ENCODE data around the gene NRL. TPM values are rescaled to one million over a fixed set of nuclear protein-coding genes. Genes with fewer than 3 reads are reported as not detected.
A peak's percentile ranks its signal among the peaks of the same experiment; 100 is the strongest.

NRL gene
- total RNA-seq, 1 donor from 2014 or later: 1.8 TPM

DNA sequence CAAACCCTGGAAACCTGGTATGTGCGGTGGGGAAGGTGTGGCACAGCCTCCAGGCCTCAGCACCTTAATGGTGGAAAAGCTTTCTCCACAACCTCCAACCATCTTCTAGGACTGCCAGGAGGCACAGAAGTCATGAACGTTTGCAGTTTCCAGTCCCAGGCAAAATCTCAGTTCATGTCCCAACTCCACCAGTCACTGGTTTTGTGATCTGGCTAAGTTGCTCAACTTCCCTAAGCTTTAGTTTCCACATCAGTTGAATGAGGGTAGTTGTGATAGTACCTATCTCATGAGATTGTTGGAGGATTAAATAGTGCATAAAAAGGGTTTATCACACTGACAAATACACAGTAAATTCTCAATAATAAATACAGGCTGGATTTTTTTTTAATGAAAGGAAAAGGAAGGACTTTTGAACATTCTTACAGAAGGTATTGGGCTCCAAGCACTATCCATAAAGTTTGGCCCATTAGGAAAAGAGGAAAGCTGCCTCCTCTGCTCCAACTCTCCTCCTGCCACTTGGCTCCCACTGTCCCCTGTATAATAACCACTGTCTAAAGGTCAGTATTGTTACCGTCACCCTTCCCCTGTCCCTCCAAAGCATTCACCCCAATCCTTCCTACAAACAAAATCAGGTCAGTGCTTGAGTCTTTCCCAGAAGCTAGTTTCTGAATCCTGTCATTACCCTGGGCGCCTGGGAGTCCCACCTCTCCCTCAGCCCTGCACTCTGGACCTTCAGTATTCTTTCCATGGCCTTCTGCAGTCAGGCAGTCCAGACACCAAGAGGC, 14.4 kb downstream of the NRL start:
- H3K27me3 Mint-ChIP-seq: no peaks in the 10 kb centered on the region
- H3K27ac Mint-ChIP-seq: no peak overlapping the region
- TF ChIP-seq, protein P1, sequence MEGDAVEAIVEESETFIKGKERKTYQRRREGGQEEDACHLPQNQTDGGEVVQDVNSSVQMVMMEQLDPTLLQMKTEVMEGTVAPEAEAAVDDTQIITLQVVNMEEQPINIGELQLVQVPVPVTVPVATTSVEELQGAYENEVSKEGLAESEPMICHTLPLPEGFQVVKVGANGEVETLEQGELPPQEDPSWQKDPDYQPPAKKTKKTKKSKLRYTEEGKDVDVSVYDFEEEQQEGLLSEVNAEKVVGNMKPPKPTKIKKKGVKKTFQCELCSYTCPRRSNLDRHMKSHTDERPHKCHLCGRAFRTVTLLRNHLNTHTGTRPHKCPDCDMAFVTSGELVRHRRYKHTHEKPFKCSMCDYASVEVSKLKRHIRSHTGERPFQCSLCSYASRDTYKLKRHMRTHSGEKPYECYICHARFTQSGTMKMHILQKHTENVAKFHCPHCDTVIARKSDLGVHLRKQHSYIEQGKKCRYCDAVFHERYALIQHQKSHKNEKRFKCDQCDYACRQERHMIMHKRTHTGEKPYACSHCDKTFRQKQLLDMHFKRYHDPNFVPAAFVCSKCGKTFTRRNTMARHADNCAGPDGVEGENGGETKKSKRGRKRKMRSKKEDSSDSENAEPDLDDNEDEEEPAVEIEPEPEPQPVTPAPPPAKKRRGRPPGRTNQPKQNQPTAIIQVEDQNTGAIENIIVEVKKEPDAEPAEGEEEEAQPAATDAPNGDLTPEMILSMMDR (conservative IDR thresholded peaks at IDR 0.05): no peak
- no peak overlapping the region for H3K4me3 Mint-ChIP-seq
- no peaks in the 10 kb centered on the region for H3K9me3 Mint-ChIP-seq
- peaks cover 8% of the 10 kb centered on the region for H3K4me1 Mint-ChIP-seq (ENCODE audit: unreplicated experiment)
- peaks cover 11% of the 10 kb centered on the region for H3K36me3 Mint-ChIP-seq
- DNase-seq (ENCODE audit: extremely low spot score, unreplicated experiment): no peak

GRCh38 chr14:24098927-24099813, 15.6 kb downstream of the NRL start:
- TF ChIP-seq, protein P1 (conservative IDR thresholded peaks at IDR 0.05): no peak
- no peak overlapping the region for H3K4me3 Mint-ChIP-seq
- H3K4me1 Mint-ChIP-seq (ENCODE audit: unreplicated experiment): peaks cover 14% of the 10 kb centered on the region
- H3K9me3 Mint-ChIP-seq: no peaks in the 10 kb centered on the region
- DNase-seq (ENCODE audit: extremely low spot score, unreplicated experiment): no peak
- no peak overlapping the region for H3K27ac Mint-ChIP-seq
- no peaks in the 10 kb centered on the region for H3K27me3 Mint-ChIP-seq
- H3K36me3 Mint-ChIP-seq: peaks cover 9% of the 10 kb centered on the region

DNA sequence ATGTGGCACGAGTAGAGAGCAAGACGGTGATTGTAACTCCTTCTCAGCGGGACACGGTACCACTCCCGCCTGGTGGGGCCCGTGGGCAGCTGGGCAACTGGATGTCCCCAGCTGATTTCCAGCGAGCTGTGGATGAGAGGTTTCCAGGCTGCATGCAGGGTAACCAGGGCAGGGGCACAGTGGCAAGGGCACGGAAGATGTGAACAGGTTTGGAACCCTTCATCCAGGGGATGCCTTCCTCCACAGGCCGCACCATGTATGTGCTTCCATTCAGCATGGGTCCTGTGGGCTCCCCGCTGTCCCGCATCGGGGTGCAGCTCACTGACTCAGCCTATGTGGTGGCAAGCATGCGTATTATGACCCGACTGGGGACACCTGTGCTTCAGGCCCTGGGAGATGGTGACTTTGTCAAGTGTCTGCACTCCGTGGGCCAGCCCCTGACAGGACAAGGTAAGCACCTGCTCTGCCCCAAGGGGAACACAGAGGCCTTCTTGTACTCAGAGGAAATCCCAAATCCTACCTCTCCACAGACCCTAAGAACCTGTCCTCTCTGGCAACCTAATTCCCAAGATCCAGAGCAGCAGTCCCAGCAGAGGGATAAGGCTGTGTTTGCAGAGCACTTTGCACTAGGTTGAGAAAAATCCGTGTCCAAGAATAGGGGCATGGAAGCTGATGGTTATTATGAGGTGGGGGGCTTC, 16.4 kb downstream of the NRL start:
- H3K9me3 Mint-ChIP-seq: no peaks in the 10 kb centered on the region
- TF ChIP-seq, protein P1 (conservative IDR thresholded peaks at IDR 0.05): no peak
- H3K27me3 Mint-ChIP-seq: no peaks in the 10 kb centered on the region
- peaks cover 18% of the 10 kb centered on the region for H3K4me1 Mint-ChIP-seq (ENCODE audit: unreplicated experiment)
- no peak overlapping the region for H3K27ac Mint-ChIP-seq
- peaks cover 9% of the 10 kb centered on the region for H3K36me3 Mint-ChIP-seq
- DNase-seq (ENCODE audit: extremely low spot score, unreplicated experiment): no peak
- no peak overlapping the region for H3K4me3 Mint-ChIP-seq

GRCh38 chr14:24096545-24097181, 18.1 kb downstream of the NRL start:
- no peak overlapping the region for H3K27ac Mint-ChIP-seq
- peaks cover 5% of the 10 kb centered on the region for H3K36me3 Mint-ChIP-seq

More at GRCh38 chr14:24096545-24097181, 18.1 kb downstream of the NRL start:
- Mint-ChIP-seq H3K4me1 (ENCODE audit: unreplicated experiment) (peaks cover 24% of the 10 kb centered on the region), H3K4me3 (peak overlapping the region; percentile 69), H3K9me3 (no peaks in the 10 kb centered on the region), H3K27me3 (no peaks in the 10 kb centered on the region)
- TF ChIP-seq, protein P1 (conservative IDR thresholded peaks at IDR 0.05): no peak
- DNase-seq (ENCODE audit: extremely low spot score, unreplicated experiment): no peak
